Stimulated activated CD4-positive, alpha-beta T cell treated with anti-CD3 and anti-CD28 coated beads, TNF-alpha, amount 100 ng/mL, for 1 hour (primary cell): Measurements from ENCODE around the gene LRFN3.
"Not testable (repeated sequence)": the region's sequence is repeated elsewhere in the genome, so short reads cannot be mapped to it uniquely, and the experiment has no call there.

Source experiments
- DNase-seq, 3 donors: peaks; one replicate each; pipeline ENCODE4 v3.0.0-alpha.2; 2020; ENCODE audit warnings: low read depth in 3 of 3, low spot score in 1 of 3

Gene LRFN3

DNA sequence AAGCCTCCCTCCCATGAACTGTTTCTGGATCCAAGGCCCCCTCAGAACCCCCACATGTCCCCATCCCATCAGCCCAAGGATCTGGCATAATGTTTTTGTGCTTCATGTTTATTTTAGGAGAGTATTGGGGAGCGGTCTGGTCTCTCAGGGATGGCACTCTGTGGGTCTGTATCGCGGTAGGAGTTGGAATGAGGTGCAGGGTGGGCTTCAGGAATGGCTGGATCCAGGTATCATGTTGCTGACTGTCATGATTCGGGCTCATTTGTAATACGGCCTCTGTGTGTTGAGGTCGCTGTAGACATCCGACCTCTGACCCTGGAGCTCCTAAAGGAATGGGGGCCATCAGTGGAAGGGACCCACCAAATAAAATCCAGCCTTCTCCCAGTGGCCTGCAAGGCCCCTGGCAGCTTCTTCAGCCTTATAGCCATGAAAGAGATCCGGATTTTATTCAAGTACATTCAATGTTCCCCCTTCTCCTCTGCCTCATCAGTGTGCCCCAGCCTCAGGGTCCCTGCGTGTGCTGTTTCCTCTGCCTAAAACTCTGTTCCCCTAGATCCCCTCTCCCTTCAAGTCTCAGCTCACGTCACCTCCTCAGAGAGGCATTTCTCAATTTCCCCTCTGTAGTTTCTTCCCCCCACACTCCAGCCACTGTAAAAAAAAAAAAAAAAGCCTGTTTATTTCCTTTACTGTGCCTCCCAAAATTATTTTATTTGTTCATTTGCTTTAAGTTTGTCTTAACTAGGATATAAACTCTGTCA is 31.7 kb upstream of the LRFN3 start:
- DNase-seq, result no peak

DNA sequence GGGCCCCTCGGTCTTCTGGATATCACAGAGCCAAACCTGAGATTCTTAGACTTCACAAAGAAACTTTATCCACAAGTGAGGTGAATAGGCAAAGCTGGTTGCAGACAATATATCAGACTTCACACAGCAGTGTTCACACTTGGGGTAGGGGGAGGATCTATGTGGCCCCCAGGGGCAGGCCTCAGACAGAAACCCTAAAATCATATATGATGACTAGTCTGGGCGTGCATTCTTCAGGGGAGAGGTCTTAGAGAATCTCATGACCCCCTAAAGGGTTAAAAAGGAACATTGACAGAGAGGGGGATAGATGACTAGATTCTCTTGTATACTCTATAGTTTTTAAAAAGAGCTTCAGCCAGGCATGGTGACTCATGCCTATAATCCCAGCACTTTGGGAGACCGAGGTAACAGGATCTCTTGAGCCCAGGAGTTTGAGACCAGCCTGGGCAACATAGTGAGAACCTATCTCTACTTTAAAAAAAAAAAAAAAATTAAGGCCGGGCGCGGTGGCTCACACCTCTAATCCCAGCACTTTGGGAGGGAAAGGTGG is 30.9 kb upstream of the LRFN3 start:
- no peak for DNase-seq

DNA sequence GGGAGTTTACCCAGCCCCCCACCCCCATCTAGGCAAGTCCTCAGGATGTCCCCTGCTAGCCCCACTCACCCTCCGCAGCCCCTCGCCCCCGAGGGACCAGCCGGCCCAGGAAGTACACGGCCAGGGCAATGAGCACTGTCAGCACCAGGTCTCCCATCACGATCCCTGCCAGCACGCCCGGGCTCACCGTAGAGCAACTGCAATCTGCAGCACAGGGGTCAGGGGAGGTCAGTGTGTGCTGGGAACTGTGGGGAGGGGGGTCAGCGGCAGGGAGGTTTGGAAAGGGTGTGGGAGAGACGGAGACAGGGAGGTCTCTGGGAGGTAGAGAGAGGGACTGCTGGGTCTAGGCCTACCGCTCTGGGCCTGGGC is 28.8 kb upstream of the LRFN3 start:
- DNase-seq, result no peak

DNA sequence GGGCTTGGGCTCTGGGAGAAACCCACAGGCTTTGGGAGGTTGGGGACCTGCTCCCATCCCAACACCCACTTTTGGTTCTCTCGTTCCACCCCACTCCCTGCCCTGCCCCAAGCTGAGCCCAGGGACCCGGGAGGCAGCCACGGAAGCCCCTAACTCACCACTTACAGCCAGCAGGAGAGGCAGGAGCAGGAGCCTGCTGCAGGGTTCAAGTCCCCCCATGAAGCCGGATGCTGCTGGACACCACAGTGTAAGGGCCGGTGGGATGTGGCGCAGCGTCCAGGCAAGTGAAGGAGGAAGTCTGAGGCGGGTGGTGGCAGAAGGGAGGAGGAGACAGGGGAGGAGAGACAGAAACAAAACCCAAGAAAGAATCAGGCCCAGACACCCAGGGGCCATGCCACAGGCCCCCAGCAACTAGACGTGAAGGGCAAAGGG is 28.1 kb upstream of the LRFN3 start, which contains the start of gene TYROBP:
TYROBP (minus strand) TSS at position 286 of the 432 bp plus-strand sequence; CDS start at position 219, 67 bp downstream.
- DNase-seq, result no peak

DNA sequence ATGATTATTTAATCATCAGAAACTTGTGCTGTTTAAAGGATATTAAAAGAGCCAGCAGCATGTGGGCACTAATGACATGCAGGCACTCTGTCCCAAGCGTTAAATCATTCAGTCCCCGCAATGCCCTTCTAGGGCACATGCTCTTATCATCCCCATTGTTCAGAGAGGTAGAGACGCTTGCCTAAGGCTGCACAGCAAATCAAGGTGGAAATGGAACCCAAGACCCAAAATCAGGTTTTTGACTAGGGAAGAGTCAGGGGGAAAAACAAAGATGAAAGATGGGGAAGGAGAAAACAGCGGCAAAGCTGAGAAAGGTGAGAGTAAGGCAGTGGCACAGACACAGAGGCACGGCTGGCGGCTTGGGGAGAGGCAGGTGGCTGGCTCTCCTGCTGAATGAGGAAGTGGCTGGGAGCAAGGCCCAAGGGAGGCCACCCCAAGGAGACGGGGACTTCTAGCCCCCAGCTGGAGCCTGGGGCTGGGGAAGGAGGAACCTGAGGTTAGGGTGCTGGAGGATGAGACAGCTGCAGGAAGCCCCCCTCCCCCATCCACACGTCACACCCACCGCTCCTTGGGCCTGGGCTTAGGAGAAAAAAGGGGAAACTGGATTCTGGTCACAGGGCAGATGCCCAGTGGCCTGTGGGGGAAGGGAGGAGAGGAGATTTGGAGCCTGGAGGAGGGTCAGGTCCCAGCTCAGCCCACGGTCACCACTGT is 27.0 kb upstream of the LRFN3 start:
- no peak for DNase-seq

- DNase-seq, result no peak
These were observed 26.5 kb upstream of the LRFN3 start for GRCh38 chr19:35909684-35910035.

DNA sequence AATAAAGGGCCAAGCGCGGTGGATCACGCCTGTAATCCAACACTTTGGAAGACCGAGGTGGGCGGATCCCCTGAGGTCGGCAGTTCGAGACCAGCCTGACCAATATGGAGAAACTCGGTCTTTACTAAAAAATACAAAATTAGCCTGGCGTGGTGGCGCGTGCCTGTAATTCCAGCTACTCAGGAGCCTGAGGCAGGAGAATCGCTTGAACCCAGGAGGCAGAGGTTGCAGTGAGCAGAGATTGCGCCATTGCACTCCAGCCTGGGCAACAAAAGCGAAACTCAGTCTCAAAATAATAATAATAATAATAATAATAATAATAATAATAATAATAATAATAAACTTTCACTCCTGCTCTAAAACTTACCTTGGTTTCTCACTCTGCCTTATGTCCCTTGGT is 25.8 kb upstream of the LRFN3 start:
- not testable (repeated sequence) for DNase-seq

DNA sequence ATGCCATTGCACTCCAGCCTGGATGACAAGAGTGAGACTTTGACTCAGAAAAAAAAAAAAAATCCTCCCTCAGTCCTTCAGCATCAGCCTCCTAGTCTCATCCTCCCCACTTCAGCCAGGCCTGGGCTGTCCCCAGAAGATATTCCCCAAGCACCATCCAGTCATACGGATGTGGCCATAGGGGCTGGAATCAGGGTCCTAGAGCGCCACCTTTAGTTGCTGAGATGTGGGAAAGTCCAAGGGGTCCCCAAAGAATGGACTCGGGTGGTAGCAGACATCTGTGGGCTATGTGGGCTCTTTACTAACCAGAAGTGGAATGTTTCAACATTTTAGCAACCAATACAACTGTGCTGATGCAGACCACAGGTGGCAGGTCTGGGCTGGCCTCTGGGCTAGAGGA is 25.0 kb upstream of the LRFN3 start:
- no peak for DNase-seq

DNA sequence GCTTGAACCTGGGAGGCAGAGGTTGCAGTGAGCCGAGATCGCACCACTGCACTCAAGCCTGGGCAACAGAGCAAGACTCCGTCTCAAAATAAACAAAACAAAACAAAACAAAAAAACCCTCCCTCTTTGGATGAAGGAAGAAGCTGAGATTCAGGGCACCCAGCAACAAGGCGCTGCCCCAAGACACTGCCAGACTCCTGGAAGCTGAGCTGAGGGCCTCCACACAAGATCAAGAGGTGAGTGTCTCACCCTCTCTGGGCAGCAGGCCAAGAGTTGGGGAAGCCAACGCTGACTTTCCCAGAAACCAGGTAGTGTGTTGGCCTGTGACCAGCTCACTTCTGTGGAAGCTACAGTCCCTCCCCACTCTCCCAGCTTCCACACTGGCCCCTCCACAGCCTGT is 24.4 kb upstream of the LRFN3 start:
- no peak for DNase-seq

DNA sequence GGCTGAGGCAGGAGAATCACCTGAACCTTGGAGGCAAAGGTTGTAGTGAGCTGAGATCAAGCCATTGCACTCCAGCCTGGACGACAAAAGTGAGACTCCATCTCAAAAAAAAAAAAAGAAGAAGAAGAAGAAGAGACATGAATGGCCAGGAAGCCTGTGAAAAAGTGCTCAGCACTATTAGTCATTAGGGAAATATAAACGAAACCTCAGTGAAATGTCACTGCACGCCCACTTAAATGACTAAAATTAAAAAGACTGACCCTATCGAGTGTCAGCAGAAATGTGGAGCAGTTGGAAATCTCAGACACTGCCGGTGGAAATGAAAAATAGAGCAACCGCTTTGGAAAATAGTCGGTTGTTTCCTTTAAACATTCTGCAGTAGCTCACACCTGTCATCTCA is 22.6 kb upstream of the LRFN3 start:
- no peak for DNase-seq

DNA sequence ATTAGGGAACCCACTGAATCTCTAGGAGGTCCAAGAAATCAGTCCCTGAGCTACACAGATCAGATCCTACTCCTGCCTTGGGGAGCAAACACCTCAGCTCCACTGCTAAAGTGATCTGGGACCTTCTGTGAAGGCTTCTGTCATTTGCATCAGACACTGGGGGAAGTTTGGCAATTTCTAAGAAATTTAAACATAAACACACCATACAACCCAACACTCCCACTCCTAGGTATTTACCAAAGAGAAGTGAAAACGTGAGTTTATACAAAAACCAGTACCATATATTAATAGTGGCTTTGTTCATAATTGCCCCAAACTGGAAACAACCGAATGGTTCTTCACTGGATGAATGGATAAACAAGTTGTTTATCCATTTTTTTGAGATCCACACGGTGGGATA is 20.7 kb upstream of the LRFN3 start:
- DNase-seq, result no peak

DNA sequence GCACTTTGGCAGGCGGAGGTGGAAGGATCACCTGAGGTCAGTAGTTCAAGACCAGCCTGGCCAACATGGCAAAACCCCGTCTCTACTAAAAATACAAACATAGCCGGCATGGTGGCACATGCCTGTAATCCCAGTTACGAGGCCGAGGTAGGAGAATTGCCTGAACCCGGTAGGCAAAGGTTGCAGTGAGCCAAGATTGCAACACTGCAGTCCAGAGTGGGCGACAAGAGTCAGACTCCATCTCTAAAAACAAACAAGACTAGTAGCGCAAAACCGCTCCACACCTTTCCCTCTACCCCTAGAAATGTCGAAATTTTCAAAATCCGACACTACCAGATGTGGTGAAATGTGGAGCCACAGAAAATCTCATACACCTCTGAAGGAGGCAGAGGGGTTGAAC is 16.9 kb upstream of the LRFN3 start:
- DNase-seq, result no peak

GRCh38 chr19:35921012-35921411 is 15.2 kb upstream of the LRFN3 start:
- DNase-seq, result no peak

DNA sequence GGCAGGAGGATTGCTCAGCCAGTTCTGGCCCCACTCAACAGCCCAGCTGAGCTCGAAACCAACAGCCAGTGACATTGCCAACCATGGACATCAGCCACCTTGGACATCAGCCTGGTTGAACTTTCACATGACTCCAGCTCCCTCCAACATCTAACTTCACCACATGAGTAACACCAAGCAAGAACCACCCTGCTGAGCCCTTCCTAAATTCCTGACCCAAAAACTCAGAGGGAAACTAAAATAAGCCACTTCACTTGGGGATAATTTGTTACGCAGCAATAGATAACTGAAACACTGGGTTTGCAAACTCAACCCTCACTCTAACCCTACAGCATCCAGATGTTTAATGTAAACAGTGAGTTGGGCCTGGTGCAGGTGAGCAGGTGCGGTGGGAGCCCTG is 10.7 kb upstream of the LRFN3 start:
- DNase-seq, result no peak

- DNase-seq, result no peak
These were observed 7.7 kb upstream of the LRFN3 start for GRCh38 chr19:35928507-35928906.

GRCh38 chr19:35929876-35930275 is 6.3 kb upstream of the LRFN3 start:
- no peak for DNase-seq

DNA sequence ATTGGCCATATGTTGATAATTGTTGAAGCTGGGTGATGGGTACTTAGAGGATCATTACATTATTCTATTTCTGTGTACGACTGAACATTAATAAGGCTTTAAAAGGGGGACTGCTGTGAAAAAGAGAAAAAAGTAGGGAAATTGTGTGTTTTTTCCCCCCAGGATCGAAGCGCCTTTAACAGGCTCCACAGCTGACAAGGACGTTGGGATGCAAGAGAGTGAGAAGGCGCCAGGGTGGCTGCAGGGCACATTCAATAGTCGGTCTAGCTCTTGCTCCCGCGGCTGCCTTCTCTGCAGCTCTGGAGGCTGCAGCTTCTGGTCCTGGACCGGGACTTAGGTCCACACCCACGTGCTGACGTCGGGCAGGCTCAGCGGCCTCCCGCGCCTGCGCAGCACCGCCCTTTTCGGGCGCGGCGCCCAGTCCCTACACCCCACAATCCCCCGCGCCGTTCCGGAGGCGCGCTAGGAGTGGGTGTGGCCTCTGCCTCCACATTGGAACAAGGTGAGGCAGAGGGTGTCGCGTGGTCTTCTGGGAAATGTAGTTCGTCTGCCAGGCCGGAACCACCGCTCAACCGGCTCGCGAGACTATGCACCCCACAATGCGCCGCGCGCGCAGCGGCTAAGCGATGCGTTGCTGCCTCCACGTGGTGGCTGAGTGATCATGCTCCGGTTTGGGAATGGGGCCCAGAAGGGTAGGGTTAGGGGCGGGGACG is 4.9 kb upstream of the LRFN3 start:
- peak; percentile 96 to 99 (median 99) for DNase-seq

GRCh38 chr19:35931874-35932202 is 4.3 kb upstream of the LRFN3 start:
- no peak for DNase-seq

- DNase-seq, result no peak
These were observed 3.8 kb upstream of the LRFN3 start for GRCh38 chr19:35932291-35932936.

DNA sequence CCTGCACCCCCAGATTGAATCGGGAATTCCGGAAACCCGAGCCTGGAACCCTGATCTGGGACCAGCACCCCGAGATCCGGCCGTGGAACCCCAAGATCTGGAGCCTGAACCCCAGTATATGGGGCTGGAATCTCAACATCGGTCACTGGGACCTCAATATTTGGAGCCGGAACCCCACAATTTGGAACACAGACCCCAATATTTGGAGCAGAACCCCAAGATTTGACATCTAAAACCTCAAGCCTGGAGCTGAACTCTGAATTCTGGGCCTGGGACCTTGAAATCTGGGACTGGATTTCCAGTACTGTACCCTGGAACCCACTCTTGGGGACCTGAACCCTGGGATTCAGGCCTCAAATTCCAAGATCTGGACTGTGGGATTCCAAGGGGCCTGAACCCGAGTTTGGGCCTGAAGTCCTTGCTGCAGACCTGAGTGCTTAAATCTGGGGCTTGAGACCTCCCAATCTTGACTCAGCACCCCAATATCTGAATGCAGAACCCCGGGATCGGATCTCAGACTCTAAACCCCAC is 629 bp downstream of the LRFN3 start:
- no peak for DNase-seq
